Pons (tissue), 1 donor: Measurements from ENCODE around the gene CMTM7.
"Not testable (repeated sequence)": the region's sequence is repeated elsewhere in the genome, so short reads cannot be mapped to it uniquely, and the experiment has no call there.

Experiments used
- DNase-seq: peaks from one replicate; pipeline ENCODE4 v3.0.0-alpha.2; 2016; ENCODE audit warnings: low spot score

Gene CMTM7

GRCh38 chr3:32438596-32439344 is 47.1 kb downstream of the CMTM7 start:
- DNase-seq, result no peak

- not testable (repeated sequence) for DNase-seq
Observed at GRCh38 chr3:32439421-32439820, 47.8 kb downstream of the CMTM7 start.

DNA sequence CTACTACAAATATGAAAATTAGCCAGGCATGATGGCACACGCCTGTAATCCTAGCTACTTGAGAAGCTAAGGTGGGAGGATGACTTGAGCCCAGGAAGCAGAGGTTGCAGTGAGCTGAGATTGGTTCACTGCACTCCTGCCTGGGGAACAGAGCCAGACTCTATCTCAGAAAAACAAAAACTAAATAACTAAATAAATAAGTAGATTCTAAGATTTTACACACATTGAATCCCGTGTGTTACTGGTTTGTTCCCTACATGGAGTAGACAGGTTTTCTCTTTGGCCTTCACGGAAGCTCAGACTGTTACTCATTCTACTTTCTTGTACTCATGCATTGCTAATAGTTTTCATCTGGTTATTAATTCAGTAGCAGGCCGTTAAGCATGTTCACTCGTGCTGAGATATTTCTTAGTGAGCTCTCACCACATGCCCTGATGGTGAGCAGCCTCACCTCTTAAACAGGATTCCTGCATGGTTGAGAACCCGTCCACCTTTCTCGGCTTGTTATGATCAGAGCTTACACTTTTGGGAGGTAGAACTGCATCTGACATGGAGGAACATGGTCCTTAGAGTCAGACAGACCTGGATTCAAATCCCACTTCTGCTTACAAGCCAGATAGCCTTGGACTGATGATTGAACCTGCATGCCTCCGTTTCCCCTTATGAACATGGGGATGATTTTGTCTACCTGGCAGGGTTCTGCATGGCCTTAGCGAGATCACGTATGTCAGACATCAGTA is 49.1 kb downstream of the CMTM7 start:
- no peak for DNase-seq

GRCh38 chr3:32442766-32443165 is 51.1 kb downstream of the CMTM7 start:
- DNase-seq, result no peak

DNA sequence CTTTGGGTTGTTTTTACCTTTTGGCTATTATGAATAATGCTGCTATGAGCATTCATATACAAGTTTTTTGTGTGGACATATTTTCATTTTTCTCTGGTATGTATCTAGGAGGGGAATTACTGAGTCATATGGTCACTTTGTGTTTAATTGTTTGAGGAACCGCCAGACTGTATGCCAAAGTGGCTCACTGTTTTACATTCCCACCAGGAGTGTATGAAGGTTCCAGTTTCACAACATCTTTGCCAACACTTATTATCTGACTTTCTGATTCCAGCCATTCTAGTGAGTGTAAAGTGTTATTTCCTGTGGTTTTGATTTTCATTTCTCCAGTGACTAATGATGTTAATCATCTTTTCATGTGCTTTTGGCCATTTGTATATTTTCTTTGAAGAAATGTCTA is 51.8 kb downstream of the CMTM7 start:
- DNase-seq, result no peak

DNA sequence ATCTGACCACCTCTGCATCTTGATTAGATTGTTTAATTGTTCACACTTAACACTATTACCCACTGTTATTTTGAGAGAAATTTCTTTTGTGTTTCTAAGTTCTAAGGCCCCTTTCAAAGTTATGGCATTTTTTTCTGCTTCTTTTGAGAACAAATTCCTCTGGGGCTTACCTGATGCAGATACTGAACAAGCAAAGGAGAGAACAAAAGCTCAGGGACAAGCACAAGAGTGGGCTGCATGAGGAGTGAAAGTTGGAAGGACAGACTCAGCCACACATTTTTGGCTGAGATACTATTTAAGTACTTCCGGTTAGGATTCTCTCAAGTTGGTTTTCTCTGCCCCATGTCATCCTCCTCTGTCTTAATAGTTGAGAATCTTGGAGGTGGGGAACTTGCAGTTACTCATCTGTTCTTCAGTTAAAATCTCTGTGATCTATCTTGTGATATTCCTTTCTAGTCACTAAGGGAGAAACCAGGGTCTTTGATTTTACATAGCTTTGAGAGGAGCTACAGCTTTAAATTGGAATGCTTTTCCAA is 56.3 kb downstream of the CMTM7 start:
- DNase-seq, result no peak

DNA sequence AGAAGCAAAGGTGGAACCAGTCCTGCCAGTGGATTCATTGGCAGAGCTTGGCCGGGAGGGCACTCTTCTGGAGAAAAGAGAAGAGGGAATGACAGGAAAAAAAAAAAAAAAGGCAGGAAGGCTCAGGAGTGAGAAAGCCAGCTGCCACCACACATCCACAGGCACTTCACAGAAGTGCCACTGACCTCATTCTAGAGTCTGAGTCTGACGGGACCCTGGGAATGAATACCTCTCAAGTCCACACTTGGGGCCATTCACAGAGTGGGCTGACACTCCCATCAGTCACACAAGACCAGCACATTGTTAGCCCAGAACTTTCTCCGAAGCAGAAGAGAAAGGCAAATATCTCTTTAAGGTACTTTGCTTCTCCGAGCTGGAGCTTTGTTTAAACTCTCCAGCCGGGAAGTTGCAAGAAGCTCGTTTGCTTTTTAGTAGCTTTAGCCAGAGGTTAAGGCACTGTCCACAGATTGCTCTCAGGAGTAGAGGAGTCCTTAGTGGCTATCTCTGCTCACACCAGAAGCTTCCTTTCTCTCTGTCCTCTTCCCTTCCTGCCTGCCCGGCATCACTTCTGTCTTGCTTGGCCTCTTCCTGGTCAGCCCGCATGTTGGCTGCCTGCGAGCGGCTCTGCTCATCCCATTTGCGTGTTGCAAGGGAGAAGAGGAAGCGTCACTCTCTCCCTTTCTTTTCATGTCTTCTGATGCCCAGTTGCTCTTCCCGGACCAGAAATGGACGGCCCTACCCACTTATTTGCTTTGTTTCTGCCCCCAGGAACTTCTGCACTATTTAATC is 57.2 kb downstream of the CMTM7 start:
- DNase-seq, result peak; percentile 37

DNA sequence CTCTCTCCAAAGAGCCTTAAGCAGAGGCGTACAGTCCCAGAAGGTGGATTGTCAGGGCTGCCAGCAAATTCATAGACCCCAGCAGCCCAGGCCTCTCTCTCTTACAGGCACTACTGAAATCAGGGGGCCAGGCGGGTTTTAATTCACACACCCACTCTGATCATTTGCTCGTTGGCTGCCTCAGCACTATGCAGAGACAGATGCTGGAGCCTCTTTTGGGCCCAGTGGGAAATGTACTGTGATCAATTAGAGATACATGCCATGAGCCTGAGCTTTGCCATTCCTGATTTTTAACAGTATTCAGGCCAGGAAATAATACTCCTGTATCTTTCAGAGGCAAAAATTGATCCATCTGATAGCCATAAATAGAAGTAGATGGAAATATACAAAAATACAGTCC is 58.0 kb downstream of the CMTM7 start:
- DNase-seq, result no peak

GRCh38 chr3:32450426-32450825 is 58.8 kb downstream of the CMTM7 start:
- no peak for DNase-seq

DNA sequence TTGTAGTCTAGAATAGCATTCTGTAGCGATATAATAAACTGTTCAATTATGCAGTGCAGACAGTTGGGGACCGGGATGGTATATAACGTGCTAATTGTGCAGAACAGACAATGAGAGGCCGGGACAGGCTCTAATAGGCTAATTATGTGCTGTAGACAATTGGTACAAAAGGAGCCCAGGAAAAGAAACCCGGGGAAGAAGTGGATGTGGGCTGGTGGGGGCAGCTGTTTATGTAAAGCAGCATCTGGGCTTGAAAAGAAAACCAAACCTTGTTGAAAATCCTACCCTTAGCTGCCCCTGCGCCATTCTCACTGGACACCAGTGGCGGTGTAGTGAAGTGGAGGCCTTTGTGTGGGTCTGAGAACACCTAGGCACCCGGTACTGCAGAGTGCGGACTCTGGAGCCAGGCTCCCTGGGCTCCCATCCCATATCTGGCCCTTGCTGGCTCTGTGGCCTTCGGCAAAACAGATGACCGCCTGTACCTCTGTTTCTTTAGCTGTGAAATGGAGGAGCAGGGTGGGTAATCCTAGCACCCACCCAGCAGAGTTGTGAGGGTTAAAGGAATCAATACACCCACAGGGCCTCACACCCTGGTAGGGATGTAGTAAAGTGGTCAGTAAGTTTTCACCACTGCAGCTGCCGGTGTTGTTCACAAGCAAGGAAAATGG is 59.5 kb downstream of the CMTM7 start:
- peak; percentile 76 for DNase-seq

DNA sequence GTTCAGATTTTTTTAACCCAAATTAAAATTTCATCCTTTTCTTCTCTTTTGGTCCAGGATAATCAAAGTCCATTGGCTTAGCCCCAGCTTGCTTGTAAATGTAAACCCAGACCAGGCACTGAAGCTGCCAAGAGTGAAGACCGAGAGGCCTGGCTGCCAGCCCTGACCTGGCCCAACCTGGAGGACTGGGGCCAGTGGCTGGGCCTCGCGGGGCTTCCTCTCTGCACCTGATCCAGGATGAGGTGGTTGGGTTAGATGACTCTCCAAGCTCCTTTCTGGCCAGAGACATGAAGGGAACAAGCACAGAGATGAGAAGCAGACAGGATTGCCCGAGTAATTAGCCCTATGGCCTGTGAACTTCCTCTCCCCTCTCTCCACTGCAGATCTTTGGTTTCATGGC is 60.4 kb downstream of the CMTM7 start:
- no peak for DNase-seq

GRCh38 chr3:32453346-32453745 is 61.7 kb downstream of the CMTM7 start:
- DNase-seq, result no peak

GRCh38 chr3:32454111-32454510 is 62.5 kb downstream of the CMTM7 start:
- DNase-seq, result no peak

- DNase-seq, result no peak
Observed at GRCh38 chr3:32454731-32455608, 63.3 kb downstream of the CMTM7 start.

- DNase-seq, result no peak
Observed at GRCh38 chr3:32455609-32456428, 64.2 kb downstream of the CMTM7 start.

GRCh38 chr3:32456429-32457130 is 64.9 kb downstream of the CMTM7 start:
- DNase-seq, result no peak

DNA sequence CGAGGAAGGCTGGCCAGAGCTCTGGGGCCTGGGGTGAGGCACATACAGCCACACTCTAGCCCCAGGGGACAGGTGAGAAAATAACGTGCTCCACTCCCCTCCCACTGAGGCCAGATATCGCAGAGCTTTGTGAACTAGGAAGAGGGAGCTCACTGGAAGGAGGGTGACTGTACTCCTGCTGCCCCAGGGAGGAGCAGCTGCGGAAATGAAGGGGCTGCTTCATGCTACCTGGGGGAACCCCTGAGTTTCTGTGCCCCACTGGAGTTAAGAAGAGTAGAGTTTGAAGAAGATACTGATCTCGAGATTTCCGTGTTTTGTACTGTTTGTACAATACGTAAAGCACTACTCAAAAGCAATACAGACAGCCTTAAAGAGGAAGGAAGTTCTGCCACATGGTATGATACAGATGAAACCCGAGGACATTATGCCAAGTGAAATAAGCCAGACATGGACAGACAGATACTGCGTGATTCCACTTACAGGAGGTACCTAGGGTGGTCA is 66.4 kb downstream of the CMTM7 start:
- peak; percentile 66 for DNase-seq

- no peak for DNase-seq
Observed at GRCh38 chr3:32459450-32459849, 67.8 kb downstream of the CMTM7 start.
